Right atrium auricular region (tissue), 2 donors: ENCODE results near the gene UBAC2. TPM values are rescaled to one million over a fixed set of nuclear protein-coding genes. Genes with fewer than 3 reads are reported as not detected.
A peak's percentile ranks its signal among the peaks of the same experiment; 100 is the strongest.

ENCODE experiments used
- DNase-seq: peaks from one replicate; pipeline ENCODE4 v3.0.0-alpha.2; 2019; ENCODE audit warnings: low spot score
- H3K27ac ChIP-seq, 2 donors: fragments of 200-600 bp; sonication (generic); 1 replicate in 1 of 2; 2 replicates in 1 of 2; pipeline ENCODE4 v1.5.1; 2016 to 2019
- H3K27me3 ChIP-seq, 2 donors: fragments of 200-600 bp; sonication (generic); one replicate each; pipeline versions ENCODE4 v1.5.1 to v1.6.0; 2017 to 2019
- H3K36me3 ChIP-seq: fragments of 200-600 bp; sonication (generic); one replicate; pipeline ENCODE4 v1.5.1; 2016
- H3K4me1 ChIP-seq, 2 donors: fragments of 200-600 bp; sonication (generic); one replicate each; pipeline versions ENCODE4 v1.5.1 to v1.6.0; 2017 to 2019
- H3K4me3 ChIP-seq, 2 donors: fragments of 200-600 bp; sonication (generic); 1 replicate in 1 of 2; 2 replicates in 1 of 2; pipeline ENCODE4 v1.5.1; 2017 to 2019; ENCODE audit warnings: mild to moderate bottlenecking in 1 of 2, moderate library complexity in 1 of 2
- H3K9me3 ChIP-seq, 2 donors: fragments of 200-600 bp; sonication (generic); one replicate each; pipeline ENCODE4 v1.5.1; 2019
- total RNA-seq, 2 donors: library from RNA; depleted of rRNA; stranded (reverse); fragments of >200 nt; gene quantifications; one replicate each; pipeline ENCODE4 v1.1.0, GENCODE V29; 2016
- TF ChIP-seq, protein P1 (sequence below), 2 donors: fragments of 200-600 bp; sonication (generic); IDR thresholded peaks; one replicate each; pipeline ENCODE4 v1.5.1; 2019; ENCODE audit warnings: antibody characterized with exemption in 2 of 2

Gene UBAC2
- total RNA-seq, 2 donors from 2014 or later = 47.5 to 50.7 TPM

DNA sequence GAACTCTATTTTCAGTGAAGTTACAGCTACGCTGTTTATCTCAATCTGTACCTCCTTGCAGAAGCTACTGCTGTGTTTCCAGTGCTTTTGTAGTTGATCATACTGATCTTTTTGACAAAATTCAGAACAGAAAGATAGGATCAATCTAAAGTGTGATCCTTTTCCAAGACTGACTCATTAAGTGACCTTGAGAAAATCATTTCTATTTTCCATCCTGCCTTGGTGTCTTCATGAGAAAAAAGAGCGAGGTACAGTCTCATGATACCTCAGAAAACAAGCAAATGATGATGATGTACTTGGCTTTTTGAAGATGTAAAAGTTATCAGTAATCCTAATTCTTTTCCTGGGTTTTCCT, 152.6 kb downstream of the UBAC2 start:
- Histone ChIP-seq H3K27me3 (no peaks in the 10 kb centered on the region), H3K27ac (no peak overlapping the region), H3K9me3 (no peaks in the 10 kb centered on the region), H3K36me3 (peaks cover 25% of the 10 kb centered on the region), H3K4me3 (no peak overlapping the region), H3K4me1 (peaks cover 0 to 7% of the 10 kb centered on the region in 2 donors)
- DNase-seq = no peak
- TF ChIP-seq, protein P1, sequence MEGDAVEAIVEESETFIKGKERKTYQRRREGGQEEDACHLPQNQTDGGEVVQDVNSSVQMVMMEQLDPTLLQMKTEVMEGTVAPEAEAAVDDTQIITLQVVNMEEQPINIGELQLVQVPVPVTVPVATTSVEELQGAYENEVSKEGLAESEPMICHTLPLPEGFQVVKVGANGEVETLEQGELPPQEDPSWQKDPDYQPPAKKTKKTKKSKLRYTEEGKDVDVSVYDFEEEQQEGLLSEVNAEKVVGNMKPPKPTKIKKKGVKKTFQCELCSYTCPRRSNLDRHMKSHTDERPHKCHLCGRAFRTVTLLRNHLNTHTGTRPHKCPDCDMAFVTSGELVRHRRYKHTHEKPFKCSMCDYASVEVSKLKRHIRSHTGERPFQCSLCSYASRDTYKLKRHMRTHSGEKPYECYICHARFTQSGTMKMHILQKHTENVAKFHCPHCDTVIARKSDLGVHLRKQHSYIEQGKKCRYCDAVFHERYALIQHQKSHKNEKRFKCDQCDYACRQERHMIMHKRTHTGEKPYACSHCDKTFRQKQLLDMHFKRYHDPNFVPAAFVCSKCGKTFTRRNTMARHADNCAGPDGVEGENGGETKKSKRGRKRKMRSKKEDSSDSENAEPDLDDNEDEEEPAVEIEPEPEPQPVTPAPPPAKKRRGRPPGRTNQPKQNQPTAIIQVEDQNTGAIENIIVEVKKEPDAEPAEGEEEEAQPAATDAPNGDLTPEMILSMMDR (IDR thresholded peaks at IDR 0.05) = no peak

DNA sequence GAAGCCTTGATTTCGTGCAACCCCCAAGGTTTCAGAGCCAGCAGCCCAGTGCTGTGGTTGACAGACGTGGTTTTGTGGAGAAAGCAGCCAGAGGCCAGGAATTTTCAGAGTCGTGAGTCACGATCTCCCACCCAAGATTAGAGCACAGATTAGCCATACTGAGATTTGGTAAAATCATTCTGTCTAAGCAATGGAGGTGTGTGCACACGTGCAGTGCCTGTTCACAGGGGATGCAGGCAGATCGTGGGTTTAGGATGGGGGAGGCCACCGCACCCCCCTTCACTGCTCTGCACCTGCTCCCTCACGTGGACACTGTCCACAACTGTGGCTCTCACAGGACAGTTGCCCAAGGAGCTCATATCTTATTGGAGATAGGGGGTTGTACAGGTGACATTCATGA, 153.2 kb downstream of the UBAC2 start:
- peaks cover 0 to 7% of the 10 kb centered on the region in 2 donors for H3K4me1 ChIP-seq
- TF ChIP-seq, protein P1 (IDR thresholded peaks at IDR 0.05) = no peak
- no peak overlapping the region for H3K4me3 ChIP-seq
- no peaks in the 10 kb centered on the region for H3K9me3 ChIP-seq
- H3K27ac ChIP-seq = no peak overlapping the region
- H3K36me3 ChIP-seq = peaks cover 20% of the 10 kb centered on the region
- no peak for DNase-seq
- no peaks in the 10 kb centered on the region for H3K27me3 ChIP-seq

DNA sequence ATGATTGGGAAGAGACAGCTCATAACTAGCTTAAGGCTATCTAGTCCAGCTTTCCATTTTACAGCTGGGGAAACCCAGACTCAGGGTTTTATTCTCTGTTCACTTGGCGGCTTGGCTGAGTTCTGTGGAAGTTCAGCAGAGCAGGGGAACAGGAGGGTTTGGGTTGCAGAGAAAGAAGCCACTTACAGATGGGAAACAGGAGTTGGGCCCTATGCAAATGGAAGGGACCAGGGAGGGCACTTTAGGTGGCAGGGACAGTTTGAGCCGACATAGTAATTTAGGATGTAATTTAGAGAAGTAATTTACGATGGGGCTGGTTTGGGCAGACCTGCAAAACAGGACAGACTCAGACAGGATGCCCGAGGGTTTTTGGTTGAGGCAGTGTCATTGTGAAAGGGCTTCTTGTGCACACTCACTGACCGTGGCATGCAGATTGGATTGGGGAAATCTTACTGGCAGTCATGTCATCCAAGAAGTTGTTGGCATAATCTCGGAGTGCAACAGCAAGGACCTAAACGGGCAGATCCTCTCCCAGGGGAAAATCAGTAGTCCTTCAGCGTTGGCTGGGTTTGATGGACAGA, 153.8 kb downstream of the UBAC2 start:
- Histone ChIP-seq H3K27ac (no peak overlapping the region), H3K36me3 (peaks cover 20% of the 10 kb centered on the region), H3K4me1 (peaks cover 0 to 7% of the 10 kb centered on the region in 2 donors)

DNA sequence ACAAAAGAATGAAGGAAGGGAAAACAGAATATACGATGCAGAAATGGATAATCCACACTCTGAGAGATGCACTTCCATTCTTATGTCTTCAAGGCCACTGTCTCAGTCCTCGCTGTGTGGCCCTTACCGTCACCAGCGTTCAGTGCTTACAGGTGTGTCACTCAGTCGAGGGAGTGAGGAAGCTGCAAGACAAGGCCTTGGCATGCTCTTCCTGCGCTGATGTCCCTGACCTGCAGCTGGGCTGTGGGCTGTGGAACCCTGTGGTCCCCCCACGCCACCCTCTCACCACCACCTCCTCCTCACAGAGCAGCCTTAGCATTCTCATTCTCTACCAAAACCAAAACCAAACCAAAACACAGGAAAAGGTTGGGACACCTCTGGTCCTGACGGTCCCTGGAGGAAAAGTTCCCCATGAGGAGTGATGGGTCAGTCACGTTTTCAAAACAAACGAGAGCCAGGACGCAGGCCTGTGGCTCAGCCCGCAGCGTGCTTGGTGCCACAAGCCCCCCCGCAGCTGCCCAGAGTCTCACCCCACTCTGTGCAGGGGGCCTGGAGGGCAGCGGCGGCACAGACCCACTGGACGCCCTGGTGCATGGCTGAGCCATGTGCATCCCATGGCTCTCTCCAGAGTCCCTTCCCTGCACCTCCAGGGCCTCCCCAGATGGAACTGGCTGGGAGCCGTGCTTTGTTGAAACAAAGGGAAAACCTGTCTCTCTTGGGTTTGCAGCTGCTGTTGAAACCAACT, 154.8 kb downstream of the UBAC2 start:
- Histone ChIP-seq H3K4me1 (peaks cover 0 to 7% of the 10 kb centered on the region in 2 donors), H3K27ac (peak overlapping the region in 1 of 2 donors; percentile 26), H3K27me3 (no peaks in the 10 kb centered on the region), H3K9me3 (no peaks in the 10 kb centered on the region), H3K36me3 (peaks cover 20% of the 10 kb centered on the region), H3K4me3 (no peak overlapping the region)
- no peak for DNase-seq
- TF ChIP-seq, protein P1 (IDR thresholded peaks at IDR 0.05) = no peak

More for the DNA sequence above, 153.8 kb downstream of the UBAC2 start:
- Histone ChIP-seq H3K9me3 (no peaks in the 10 kb centered on the region), H3K27me3 (no peaks in the 10 kb centered on the region), H3K4me3 (no peak overlapping the region)
- TF ChIP-seq, protein P1 (IDR thresholded peaks at IDR 0.05) = no peak
- no peak for DNase-seq

DNA sequence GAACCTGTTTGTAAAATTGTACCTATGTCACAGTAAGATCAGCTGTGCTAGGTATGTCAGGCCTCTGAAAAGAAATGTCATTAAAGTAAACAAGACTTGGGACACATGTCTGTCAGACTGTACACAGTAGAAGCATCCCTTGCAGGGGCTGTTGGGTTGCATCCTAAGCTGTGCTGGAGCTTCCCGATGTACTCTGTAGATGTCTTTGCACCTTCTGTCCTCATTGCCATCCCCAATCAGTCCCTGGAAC, 155.3 kb downstream of the UBAC2 start:
- H3K27ac ChIP-seq = peak overlapping the region; percentile 26 to 48
- H3K4me1 ChIP-seq = peaks cover 0 to 7% of the 10 kb centered on the region in 2 donors
- H3K4me3 ChIP-seq = peak overlapping the region in 1 of 2 donors; percentile 27
- no peaks in the 10 kb centered on the region for H3K27me3 ChIP-seq
- no peak for DNase-seq
- TF ChIP-seq, protein P1 (IDR thresholded peaks at IDR 0.05) = no peak
- H3K9me3 ChIP-seq = no peaks in the 10 kb centered on the region
- H3K36me3 ChIP-seq = peaks cover 20% of the 10 kb centered on the region
